HG03066 (cell line): ENCODE data around the gene ZNF337.
"Not testable (repeated sequence)": the region's sequence is repeated elsewhere in the genome, so short reads cannot be mapped to it uniquely, and the experiment has no call there.

Source experiments
- ATAC-seq: cut with Tn5 transposase; IDR thresholded peaks from one replicate; pipeline ENCODE4 v1.9.1; 2021; ENCODE audit warnings: low read depth; ENCODE audit not compliant: unreplicated experiment

ZNF337 gene

DNA sequence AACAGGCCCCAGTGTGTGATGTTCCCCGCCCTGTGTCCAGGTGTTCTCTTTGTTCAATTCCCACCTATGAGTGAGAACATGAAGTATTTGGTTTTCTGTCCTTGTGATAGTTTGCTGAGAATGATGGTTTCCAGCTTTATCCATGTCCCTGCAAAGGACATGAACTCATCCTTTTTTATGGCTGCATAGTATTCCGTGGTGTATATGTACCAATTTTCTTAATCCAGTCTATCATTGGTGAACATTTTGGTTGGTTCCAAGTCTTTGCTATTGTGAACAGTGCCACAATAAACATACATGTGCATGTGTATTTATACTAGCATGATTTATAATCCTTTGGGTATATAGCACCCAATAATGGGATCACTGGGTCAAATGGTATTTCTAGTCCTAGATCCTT, 66.0 kb downstream of the ZNF337 start:
- ATAC-seq = not testable (repeated sequence)

DNA sequence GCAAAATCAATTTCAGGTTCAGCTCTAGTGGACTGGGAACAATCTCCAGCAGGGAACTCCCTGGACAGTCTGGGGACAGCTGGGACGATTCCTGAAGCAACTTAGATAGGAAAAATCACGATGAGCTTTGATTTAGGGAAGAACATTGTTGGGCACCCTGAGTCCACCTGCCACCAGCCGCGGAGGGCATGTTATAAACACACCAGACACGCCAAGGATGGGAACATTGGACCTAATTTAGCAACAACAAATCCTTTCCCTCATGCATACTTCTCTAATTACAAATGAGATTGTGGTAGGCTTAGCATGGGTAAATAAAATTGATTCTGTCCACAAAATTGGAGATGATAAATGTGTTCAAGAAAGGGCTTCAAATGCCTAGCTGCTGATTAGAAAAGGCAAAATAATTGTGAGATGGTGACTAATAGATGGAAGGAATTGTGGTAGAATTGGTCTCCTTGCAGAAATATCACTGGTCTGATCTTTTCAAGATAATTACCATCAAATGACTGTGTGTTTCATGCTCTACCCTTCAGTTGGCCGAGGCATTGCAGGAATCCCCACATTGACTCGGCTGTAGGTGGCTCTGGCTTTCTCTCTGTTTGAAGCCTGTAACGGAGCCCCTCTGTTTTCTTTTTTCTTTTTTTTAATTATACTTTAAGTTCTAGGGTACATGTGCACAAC, 66.7 kb downstream of the ZNF337 start:
- no peak for ATAC-seq

DNA sequence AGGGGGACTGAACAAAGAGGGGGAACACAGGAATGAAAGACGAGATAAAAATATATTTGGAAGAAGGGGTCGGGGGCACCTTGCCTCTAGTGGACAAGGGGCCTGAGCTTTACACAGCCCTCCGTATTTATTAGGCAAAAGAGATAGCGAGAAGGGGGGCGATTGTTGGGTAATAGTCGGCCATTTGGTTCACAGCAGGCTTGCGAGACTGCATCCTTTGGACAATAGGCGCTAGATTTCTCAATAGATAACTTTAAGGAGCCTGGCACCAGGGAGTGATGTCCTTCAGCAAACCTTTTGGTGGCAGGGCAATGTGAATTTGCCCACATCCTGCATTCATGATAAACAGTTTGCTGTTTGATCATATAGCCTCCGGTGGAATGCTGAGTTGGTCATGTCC, 69.9 kb downstream of the ZNF337 start:
- ATAC-seq = no peak

DNA sequence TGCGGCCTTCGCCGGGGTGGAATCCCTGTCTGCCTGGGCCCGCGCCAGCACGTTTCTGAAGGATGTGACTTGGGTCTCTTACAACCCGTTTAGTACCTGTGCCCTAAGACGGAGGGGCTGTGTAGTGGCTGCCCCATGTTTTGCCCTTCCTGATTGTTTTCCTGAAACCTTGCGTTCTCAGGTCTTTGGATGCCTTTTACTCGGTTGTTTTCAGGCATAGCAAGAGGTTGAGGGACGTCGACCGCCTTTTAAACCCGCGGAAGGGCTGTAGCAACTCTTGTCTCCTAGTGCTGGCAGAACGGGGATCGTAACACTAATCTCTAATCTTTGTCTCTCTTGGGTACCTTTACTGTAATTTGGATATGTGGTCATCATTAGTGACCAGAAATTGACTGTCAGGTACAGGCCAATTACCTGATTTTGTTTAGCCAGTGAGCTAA, 72.1 kb downstream of the ZNF337 start:
- no peak for ATAC-seq
